Suprapubic skin (tissue), 3 donors: ENCODE data around the gene NDUFC2.

Experiments used
- POLR2AphosphoS5 ChIP-seq, 3 donors: sonication (generic); formaldehyde crosslinking; IDR thresholded peaks; one replicate each; pipeline ENCODE4 v1.6.1; 2017; ENCODE audit warnings: antibody characterized with exemption in 3 of 3
- TF ChIP-seq, protein P1 (sequence below), 2 donors: fragments of 200-600 bp in 1 of 2; fragments of 450-650 bp in 1 of 2; sonication (generic) in 1 of 2; IDR thresholded peaks; one replicate each; pipeline ENCODE4 v1.5.1; 2016 to 2019; ENCODE audit warnings: antibody characterized with exemption in 2 of 2, mild to moderate bottlenecking in 1 of 2, moderate library complexity in 1 of 2

DNA sequence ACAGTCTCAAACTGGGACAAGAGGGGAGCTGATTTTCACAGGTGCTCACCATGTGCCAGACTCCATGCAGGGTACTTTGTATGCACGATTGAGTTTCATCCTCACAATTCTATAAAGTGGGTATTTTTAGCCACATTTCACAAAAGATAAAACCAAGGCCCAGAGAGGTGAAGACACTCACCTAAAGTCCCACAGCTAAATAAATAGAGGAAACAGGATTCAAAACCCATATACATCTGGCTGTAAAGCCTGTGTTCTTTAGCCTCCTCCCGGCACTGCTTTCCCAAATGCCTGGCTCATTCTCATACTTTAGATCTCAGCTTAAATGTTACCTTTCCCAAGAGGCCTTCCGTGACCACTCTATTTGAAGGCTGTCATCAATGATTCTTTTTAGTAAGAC, 43.3 kb downstream of the NDUFC2 start:
- TF ChIP-seq, protein P1, sequence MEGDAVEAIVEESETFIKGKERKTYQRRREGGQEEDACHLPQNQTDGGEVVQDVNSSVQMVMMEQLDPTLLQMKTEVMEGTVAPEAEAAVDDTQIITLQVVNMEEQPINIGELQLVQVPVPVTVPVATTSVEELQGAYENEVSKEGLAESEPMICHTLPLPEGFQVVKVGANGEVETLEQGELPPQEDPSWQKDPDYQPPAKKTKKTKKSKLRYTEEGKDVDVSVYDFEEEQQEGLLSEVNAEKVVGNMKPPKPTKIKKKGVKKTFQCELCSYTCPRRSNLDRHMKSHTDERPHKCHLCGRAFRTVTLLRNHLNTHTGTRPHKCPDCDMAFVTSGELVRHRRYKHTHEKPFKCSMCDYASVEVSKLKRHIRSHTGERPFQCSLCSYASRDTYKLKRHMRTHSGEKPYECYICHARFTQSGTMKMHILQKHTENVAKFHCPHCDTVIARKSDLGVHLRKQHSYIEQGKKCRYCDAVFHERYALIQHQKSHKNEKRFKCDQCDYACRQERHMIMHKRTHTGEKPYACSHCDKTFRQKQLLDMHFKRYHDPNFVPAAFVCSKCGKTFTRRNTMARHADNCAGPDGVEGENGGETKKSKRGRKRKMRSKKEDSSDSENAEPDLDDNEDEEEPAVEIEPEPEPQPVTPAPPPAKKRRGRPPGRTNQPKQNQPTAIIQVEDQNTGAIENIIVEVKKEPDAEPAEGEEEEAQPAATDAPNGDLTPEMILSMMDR (IDR thresholded peaks at IDR 0.05) = no peak
- no peak for TF ChIP-seq POLR2AphosphoS5 (IDR thresholded peaks at IDR 0.05)
